ENCODE measurements around the gene SPART.
"Not testable (repeated sequence)": the region's sequence is repeated elsewhere in the genome, so short reads cannot be mapped to it uniquely, and the experiment has no call there.

SPART gene

DNA sequence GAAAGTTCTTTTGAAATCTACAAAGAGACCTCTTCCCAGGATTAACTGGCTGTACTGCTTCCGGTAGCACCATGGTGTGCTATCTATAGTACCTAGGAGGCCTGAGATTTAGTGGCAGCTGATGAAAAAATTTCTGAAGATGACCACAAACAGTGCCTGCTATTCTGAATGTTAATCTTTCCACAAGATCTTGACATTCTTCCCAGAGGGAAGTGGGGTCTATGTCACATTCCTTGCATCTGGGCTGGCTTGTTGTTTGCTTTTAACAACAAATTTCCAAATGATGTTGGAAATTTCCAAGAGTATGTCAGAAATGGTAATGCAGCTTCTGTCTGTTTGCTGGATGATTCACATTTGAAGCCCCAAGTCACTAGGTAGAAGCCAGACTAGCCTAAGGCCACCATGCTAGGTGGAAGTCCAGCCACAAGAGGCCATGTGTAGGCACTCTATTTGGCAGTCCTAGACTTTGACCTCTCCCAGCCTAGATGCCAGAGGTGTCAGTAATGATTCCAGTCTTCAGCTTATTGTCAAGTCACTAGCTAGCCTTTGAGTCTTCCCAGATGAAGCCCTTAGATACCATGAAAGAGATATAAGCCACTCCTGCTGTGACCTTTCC, 22.1 kb downstream of the SPART start:
- TF ChIP-seq EZH2phosphoT487 (IDR thresholded peaks at IDR 0.05; ENCODE audit: low read depth) = no peak
- TF ChIP-seq, protein P1, sequence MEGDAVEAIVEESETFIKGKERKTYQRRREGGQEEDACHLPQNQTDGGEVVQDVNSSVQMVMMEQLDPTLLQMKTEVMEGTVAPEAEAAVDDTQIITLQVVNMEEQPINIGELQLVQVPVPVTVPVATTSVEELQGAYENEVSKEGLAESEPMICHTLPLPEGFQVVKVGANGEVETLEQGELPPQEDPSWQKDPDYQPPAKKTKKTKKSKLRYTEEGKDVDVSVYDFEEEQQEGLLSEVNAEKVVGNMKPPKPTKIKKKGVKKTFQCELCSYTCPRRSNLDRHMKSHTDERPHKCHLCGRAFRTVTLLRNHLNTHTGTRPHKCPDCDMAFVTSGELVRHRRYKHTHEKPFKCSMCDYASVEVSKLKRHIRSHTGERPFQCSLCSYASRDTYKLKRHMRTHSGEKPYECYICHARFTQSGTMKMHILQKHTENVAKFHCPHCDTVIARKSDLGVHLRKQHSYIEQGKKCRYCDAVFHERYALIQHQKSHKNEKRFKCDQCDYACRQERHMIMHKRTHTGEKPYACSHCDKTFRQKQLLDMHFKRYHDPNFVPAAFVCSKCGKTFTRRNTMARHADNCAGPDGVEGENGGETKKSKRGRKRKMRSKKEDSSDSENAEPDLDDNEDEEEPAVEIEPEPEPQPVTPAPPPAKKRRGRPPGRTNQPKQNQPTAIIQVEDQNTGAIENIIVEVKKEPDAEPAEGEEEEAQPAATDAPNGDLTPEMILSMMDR (IDR thresholded peaks at IDR 0.05; ENCODE audit: low read depth, low read length) = no peak
- Histone ChIP-seq H3K4me1 (ENCODE audit: low read length) (no peaks in the 10 kb centered on the region), H3K36me3 (replicated peaks; ENCODE audit: low read depth, low read length) (no peaks in the 10 kb centered on the region), H3K9ac (ENCODE audit: low read length) (no peak overlapping the region), H3K27ac (ENCODE audit: low read length) (no peak overlapping the region), H4K20me1 (ENCODE audit: insufficient read depth, low read length) (no peaks in the 10 kb centered on the region), H3K9me3 (ENCODE audit: insufficient read depth, low read length) (0 out of 2 replicates have a peak, but pooled peaks cover 3% of the 10 kb centered on the region), H3K79me2 (ENCODE audit: low read length) (no peaks in the 10 kb centered on the region), H3K27me3 (ENCODE audit: low read depth, low read length) (no peaks in the 10 kb centered on the region), H3K4me2 (ENCODE audit: low read length) (no peak overlapping the region), H3K4me3 (ENCODE audit: low read length) (no peak overlapping the region), H2AFZ (ENCODE audit: low read depth, low read length) (no peak overlapping the region)

DNA sequence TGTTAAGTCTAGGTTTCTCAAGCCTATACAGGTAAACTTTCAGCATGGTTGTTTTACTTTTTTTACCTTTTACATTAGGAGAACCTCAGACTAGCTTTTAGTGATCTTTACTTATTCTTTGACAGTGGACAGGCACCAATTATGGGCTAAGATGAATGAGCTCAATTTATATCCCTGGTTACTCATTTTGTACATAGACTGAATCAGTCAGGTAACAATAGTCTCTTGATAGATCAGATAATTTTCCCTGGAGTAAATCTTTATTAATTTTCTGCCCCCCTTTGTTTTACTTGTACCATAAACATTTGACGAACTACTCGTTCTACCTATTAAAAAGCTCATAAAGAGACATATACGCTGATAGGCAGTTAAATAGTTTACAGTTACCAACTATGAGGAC, 22.8 kb downstream of the SPART start:
- Histone ChIP-seq H3K9me3 (ENCODE audit: insufficient read depth, low read length) (0 out of 2 replicates have a peak, but pooled peaks cover 3% of the 10 kb centered on the region), H3K9ac (ENCODE audit: low read length) (no peak overlapping the region), H3K79me2 (ENCODE audit: low read length) (no peaks in the 10 kb centered on the region), H3K4me3 (ENCODE audit: low read length) (no peak overlapping the region), H4K20me1 (ENCODE audit: insufficient read depth, low read length) (no peaks in the 10 kb centered on the region), H2AFZ (ENCODE audit: low read depth, low read length) (no peak overlapping the region), H3K4me2 (ENCODE audit: low read length) (no peak overlapping the region), H3K36me3 (replicated peaks; ENCODE audit: low read depth, low read length) (no peaks in the 10 kb centered on the region), H3K27me3 (ENCODE audit: low read depth, low read length) (no peaks in the 10 kb centered on the region), H3K4me1 (ENCODE audit: low read length) (no peaks in the 10 kb centered on the region), H3K27ac (ENCODE audit: low read length) (no peak overlapping the region)
- TF ChIP-seq, protein P1 (IDR thresholded peaks at IDR 0.05; ENCODE audit: low read depth, low read length) = no peak
- TF ChIP-seq EZH2phosphoT487 (IDR thresholded peaks at IDR 0.05; ENCODE audit: low read depth) = no peak

DNA sequence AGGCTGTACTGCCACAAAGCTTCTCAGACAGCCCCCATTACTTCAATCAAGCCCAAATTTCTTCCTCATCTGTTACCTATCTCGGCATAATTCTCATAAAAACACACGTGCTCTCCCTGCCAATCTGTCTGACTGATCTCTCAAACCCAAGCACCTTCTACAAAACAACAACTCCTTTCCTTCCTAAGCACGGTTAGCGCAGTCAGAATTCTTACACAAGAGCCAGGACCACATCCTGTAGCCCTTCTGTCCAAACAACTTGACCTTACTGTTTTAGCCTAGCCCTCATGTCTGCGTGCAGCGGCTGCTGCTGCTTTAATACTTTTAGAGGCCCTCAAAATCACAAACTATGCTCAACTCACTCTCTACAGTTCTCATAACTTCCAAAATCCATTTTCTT, 26.4 kb downstream of the SPART start:
- H3K79me2 ChIP-seq (ENCODE audit: low read length); H3K27me3 ChIP-seq (ENCODE audit: low read depth, low read length); H2AFZ ChIP-seq (ENCODE audit: low read depth, low read length); H3K27ac ChIP-seq (ENCODE audit: low read length); H4K20me1 ChIP-seq (ENCODE audit: insufficient read depth, low read length); H3K9me3 ChIP-seq (ENCODE audit: insufficient read depth, low read length); H3K4me2 ChIP-seq (ENCODE audit: low read length); H3K4me1 ChIP-seq (ENCODE audit: low read length); H3K4me3 ChIP-seq (ENCODE audit: low read length); H3K36me3 ChIP-seq (replicated peaks; ENCODE audit: low read depth, low read length); H3K9ac ChIP-seq (ENCODE audit: low read length): not testable (repeated sequence)

DNA sequence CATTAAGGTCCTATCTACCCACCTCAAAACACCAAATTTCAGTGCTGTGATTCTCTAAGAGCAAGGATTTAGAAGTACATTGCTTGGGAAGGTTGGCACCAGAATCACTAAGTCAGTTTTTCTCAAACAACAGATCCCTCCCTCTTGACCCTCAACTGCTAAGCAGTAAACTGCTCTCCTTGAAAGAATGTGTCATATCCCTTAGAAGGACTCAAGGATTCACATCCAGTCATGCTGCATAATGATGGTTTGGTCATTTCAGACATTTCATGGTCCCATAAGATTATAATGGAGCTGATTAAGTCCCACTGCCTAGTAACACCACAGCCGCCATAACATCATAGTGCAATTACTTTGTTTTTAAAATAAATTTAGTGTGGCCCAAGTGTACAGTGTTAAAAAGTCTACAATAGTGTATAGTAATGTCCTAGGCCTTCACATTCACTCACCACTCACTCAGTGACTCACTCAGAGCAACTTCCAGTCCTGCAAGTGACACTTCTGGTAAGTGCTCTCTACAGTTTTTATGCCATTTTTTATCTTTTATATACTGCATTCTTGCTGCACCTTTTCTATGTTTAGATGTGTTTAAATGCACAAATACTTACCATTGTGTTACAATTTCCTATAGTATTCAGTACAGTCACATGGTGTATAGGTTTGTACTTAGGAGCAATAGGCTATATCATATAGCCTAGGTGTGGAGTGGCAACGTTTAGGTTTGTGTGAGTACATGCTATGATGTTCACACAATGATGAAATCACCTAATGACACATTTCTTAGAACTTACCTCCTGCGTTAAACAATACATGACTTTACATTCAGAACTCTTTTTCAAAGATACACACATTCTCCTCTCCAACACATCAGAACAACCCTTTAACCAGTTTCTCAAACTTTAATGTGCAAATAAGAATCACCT, 32.9 kb downstream of the SPART start:
- TF ChIP-seq, protein P1 (IDR thresholded peaks at IDR 0.05; ENCODE audit: low read depth, low read length) = no peak
- TF ChIP-seq EZH2phosphoT487 (IDR thresholded peaks at IDR 0.05; ENCODE audit: low read depth) = no peak
- Histone ChIP-seq H3K4me3 (ENCODE audit: low read length) (no peak overlapping the region), H4K20me1 (ENCODE audit: insufficient read depth, low read length) (no peaks in the 10 kb centered on the region), H3K4me2 (ENCODE audit: low read length) (no peak overlapping the region), H3K9ac (ENCODE audit: low read length) (no peak overlapping the region), H3K9me3 (ENCODE audit: insufficient read depth, low read length) (no peaks in the 10 kb centered on the region), H3K27ac (ENCODE audit: low read length) (no peak overlapping the region), H3K4me1 (ENCODE audit: low read length) (no peaks in the 10 kb centered on the region), H3K79me2 (ENCODE audit: low read length) (no peaks in the 10 kb centered on the region), H3K27me3 (ENCODE audit: low read depth, low read length) (no peaks in the 10 kb centered on the region), H3K36me3 (replicated peaks; ENCODE audit: low read depth, low read length) (no peaks in the 10 kb centered on the region), H2AFZ (ENCODE audit: low read depth, low read length) (no peak overlapping the region)
